Tongue (tissue), 2 donors: ENCODE measurements around the gene MPZL1. TPM values are rescaled to one million over a fixed set of nuclear protein-coding genes. Genes with fewer than 3 reads are reported as not detected.

Experiments
- DNase-seq: peaks from one replicate; pipeline ENCODE4 v3.0.0-alpha.2; 2015
- total RNA-seq: library from RNA; depleted of rRNA; stranded (reverse); fragments of >200 nt; gene quantifications from one replicate; pipeline ENCODE4 v1.2.3, GENCODE V29; 2014

MPZL1 gene
- total RNA-seq, 1 donor from 2014 or later, result 99.8 TPM

DNA sequence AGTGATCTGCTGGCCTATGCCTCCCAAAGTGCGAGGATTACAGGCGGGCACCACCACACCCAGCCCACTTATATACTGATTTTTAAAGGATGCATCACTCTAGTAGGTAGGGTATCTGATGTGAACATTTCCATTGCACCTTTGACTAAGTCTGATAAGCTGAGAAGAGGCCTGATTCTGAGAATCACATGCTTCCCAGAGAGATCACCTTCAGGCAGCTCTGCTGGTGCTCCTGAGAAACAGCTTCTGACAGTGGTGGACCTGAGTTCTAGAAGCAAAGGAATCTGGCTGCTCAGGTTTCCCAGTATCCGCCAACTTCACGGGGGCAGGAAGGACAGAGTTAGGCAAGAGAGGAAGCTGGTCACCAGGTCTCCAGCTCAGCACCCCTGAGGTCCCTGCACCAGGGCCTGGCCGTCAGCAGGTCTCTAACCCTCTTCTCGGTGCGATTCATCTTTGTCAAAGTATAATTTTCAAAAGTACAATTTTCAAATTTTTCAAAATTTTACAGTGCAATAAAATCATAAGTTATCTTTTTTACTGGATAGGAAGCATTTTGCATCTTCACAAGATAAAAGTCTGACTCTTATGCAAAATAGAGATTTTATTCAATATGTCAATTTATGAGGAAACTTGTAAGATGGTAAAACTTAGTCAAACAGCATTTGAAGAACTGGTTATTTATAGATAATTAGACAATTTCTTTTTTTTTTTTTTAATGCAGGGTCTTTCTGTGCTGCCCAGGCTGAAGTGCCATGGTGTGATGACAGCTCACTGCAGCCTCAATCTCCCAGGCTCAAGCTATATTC, 25.8 kb upstream of the MPZL1 start:
- no peak for DNase-seq

DNA sequence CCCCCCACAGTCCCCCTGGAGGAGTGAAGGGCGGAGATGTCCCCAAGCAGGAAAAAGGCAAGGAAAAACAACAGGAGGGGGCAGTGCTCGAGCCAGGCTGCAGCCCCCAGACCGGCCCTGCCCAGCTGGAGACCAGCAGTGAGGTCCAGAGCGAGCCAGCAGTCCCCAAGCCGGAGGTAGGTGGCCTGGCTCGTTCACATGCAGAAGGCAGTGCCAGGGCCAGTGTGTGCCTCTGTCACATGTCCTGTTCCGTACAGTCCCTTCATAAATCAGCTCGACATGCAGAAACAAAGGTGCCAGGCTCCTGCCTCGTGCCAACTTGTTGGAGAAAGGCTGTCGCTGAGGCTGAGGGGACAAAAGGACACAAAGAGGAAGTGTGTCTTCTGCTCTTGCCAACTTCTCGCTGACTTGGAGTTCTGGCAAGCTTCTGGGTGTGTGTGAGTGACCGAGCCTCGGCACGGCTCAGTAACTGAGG, 24.1 kb upstream of the MPZL1 start:
- no peak for DNase-seq

- DNase-seq, result no peak
Measured at GRCh38 chr1:167698313-167698712, 23.5 kb upstream of the MPZL1 start.

DNA sequence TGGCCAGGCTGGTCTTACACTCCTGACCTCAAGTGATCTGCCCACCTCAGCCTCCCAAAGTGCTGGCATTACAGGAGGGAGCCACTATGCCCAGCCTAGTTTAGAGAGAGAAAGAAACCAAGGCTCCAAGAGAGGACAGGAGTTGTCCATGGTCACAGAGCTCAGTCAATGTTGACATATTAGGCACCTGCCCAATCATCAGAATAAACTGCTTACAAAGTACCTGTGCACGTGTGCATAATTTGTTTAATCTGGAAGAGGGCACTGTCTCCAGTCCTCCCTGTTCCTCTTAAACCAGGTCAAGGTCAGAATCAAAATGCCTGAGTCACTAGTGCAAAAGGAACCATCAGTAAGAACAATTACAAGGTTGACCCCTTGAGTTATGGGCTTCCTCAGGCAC, 20.3 kb upstream of the MPZL1 start:
- DNase-seq, result no peak

- DNase-seq, result no peak
Measured at GRCh38 chr1:167703557-167703956, 18.2 kb upstream of the MPZL1 start.

DNA sequence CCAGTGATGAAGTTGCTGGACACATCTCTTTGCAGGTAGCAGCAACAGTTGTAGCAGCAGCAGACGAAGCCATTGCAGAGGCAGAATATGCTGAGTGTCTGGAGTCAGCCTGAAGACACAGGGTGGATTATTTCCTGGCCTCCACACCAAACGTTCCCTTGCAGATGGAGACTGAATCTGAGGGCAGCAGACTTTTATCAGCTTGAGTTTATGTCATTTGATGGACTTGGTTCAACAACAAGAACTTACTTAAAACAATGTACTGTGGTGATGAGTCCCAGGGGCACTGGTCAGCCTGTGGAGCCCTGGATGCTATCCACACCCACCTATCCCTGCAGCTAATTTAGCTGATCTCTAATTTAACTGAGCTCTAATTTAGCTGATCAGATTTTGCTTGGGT, 17.1 kb upstream of the MPZL1 start:
- no peak for DNase-seq

GRCh38 chr1:167705250-167705649, 16.5 kb upstream of the MPZL1 start:
- DNase-seq, result no peak

GRCh38 chr1:167706363-167706762, 15.4 kb upstream of the MPZL1 start:
- no peak for DNase-seq

DNA sequence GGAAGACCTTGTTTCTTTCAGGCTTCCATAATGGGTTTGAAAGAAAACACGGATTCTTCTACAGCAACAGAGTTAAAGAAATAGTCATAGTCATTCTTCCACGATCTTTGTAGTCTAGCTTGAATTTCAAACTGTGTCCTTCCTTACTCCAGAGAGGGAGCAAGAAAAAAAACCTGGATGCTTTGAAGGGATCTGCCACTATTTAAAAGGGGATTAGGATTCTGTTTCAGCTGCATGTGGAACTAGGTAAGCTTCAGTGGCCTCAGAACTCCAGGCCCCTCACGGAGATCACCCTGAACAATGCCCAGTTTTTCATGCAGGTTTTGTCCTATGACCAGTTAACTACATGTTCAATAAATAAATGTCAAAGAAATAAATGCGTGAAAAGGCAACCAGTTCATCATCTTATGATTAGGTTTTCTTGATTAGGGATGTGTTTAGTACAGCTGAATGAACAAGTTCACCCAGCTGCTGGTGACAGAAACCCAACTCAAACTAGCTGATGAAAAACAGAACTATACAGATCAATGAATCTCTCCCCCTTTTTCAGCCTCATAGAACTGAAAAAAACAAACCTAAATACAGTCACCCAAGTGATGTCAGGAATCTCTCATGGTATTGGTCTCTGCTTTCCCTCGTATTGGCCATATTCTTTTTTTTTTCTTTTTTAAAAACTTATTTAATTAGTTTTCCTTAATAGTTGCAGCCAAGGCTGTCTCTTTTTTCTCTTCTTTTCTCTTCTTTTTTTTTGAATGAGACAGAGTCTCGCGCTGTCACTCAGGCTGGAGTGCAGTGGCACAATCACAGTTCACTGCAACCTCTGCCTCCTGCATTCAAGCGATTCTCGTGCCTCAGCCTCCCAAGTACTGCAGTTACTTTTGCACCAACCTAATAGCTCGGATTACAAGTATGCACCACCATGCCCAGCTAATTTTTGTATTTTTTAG, 14.6 kb upstream of the MPZL1 start:
- no peak for DNase-seq

GRCh38 chr1:167707942-167708341, 13.8 kb upstream of the MPZL1 start:
- no peak for DNase-seq

GRCh38 chr1:167708940-167709389, 12.8 kb upstream of the MPZL1 start:
- DNase-seq, result no peak

DNA sequence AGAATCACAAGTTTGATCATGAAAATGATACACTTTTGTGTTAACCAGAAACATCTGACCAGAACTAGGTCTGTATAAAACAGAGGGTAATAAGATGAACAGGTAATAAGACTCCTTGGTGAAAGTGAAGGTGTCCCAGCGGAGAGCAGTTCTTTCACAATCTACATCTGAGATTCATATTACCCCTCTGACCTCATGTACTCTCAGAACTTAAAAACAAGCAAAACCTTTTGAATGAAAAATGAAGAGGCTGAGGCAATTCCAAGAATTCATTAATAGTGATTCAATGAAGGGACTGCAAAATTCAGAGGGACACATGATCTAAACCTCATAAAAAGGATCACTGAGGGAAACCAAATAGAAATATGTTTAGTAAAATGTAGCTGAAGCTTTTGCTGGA, 10.9 kb upstream of the MPZL1 start:
- DNase-seq, result no peak

GRCh38 chr1:167711797-167712196, 10.0 kb upstream of the MPZL1 start:
- no peak for DNase-seq

GRCh38 chr1:167713330-167714081, 8.3 kb upstream of the MPZL1 start:
- peak; percentile 40 for DNase-seq

- DNase-seq, result no peak
Measured at GRCh38 chr1:167714098-167714438, 7.7 kb upstream of the MPZL1 start.

GRCh38 chr1:167714439-167715156, 7.2 kb upstream of the MPZL1 start:
- peak; percentile 96 for DNase-seq

DNA sequence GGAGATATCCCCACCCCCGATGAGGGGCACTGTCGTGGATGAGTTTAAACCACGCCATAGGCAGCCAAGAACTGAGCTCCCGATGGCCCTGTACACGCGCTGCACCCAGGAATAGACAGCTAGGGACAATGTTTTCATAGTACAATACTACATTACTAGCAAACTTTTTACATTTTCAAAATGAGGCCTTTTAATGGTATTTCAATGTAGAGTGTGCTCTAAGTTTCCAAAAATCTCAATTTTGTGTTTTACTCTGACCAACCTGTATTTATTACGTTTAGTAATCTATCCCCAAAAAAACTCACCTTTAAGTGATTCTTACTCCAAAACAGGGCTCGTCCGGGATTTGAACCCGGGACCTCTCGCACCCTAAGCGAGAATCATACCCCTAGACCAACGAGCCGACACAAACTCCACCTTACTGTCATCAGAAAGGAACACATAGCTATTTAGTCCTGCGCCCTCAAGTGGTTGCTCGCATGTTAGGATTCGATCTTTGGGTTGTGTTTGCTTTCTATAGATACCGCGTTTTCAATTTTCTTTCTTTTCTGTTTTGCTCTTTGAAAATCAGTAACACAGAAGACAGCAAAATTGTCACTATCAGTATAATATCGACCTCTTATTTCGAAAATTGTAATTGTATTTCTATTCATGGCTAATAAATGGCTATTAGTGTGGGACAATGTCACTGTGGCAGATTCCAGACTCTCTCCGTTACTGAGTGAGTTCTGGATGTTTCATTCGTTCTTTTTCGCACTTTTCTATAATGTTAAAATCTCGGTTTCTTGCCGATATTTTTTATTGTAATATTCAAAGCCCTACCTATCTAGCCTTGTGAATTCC, 6.4 kb upstream of the MPZL1 start:
- peak; percentile 97 for DNase-seq

- DNase-seq, result no peak
Measured at GRCh38 chr1:167716000-167716271, 5.8 kb upstream of the MPZL1 start.

DNA sequence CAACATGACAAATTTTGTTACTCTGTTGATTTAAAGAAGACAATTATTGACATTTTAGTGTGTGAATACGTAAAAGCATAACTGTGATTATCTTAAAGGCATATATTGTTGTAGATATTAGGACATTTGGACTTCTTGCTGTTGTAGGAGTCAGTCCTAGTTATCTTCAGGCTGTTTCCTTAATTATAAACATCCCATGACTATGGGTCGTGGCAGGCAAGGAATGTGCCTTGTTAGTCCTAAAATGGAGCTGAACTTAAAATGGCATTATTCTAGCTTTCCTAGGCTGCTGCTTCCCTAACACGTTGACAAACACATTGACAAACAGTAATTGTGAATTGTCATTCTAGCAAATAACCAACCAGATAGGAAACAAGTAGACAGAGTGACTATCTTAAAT, 4.4 kb upstream of the MPZL1 start:
- DNase-seq, result no peak

DNA sequence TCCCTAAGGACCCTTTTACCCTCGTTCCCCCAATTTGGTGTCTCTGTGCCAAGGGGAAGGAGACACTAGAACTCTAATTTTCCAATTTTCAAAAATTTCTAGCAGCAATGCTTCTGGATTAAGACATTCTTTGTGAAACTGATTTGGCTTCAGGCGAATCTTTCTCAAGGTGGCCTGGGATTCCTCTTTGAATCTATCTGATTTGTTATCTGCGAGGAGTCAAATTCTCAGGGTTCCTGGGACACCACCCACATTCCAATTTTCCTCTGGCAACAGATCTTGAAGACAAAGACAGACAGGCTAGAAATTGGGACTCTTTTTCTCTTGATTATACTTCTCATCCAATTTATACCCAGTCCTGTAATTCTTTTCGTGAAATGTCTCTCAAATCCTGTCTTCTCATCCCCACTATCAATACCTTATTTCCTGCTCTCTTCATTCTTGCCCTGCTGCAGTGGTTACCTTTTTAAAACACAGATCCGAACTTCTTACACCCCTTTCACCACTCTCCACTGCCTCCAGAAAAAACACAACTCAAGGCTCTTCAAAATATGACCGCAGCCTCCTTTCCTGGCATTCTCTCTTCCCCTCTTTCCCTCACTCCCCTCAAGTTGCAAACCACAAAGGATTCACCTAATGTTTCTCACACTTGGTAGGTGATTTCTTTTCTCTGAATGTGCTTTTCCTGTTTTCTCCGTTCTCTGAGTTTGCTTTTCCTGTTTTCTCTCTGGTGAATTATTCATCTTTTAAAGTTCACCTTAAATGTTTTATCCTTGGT, 2.7 kb upstream of the MPZL1 start:
- no peak for DNase-seq
